Nucleus accumbens (tissue), 56 donors: ENCODE results near the gene AFG3L2.

ENCODE experiments used
- DNase-seq, 56 donors: peaks; one replicate each; lab custom pipeline; 2025; lab: John Stamatoyannopoulos, UW

The AFG3L2 gene

GRCh38 chr18:12327510-12328178, 49.4 kb downstream of the AFG3L2 start:
- DNase-seq, result peak in 32 of 56 donors; percentile 2 to 60 (median 16)

GRCh38 chr18:12326711-12327460, 50.1 kb downstream of the AFG3L2 start:
- no peak for DNase-seq

- DNase-seq, result no peak
Measured at GRCh38 chr18:12325726-12326245, 51.2 kb downstream of the AFG3L2 start.

GRCh38 chr18:12324991-12325725, 51.9 kb downstream of the AFG3L2 start:
- DNase-seq, result no peak

GRCh38 chr18:12321333-12321732, 55.7 kb downstream of the AFG3L2 start:
- no peak for DNase-seq

- DNase-seq, result no peak
Measured at GRCh38 chr18:12318857-12319256, 58.2 kb downstream of the AFG3L2 start.

GRCh38 chr18:12318334-12318697, 58.7 kb downstream of the AFG3L2 start:
- DNase-seq, result no peak

- no peak for DNase-seq
Measured at GRCh38 chr18:12317664-12318333, 59.2 kb downstream of the AFG3L2 start.

GRCh38 chr18:12315911-12316310, 61.1 kb downstream of the AFG3L2 start:
- DNase-seq, result no peak

- DNase-seq, result no peak
Measured at GRCh38 chr18:12315490-12315889, 61.5 kb downstream of the AFG3L2 start.

GRCh38 chr18:12314591-12315305, 62.3 kb downstream of the AFG3L2 start:
- no peak for DNase-seq

- DNase-seq, result no peak
Measured at GRCh38 chr18:12313530-12314245, 63.3 kb downstream of the AFG3L2 start.

GRCh38 chr18:12312976-12313375, 64.1 kb downstream of the AFG3L2 start:
- no peak for DNase-seq

GRCh38 chr18:12310762-12311161, 66.3 kb downstream of the AFG3L2 start:
- DNase-seq, result no peak

- DNase-seq, result no peak
Measured at GRCh38 chr18:12309683-12310198, 67.3 kb downstream of the AFG3L2 start.

GRCh38 chr18:12308386-12309100, 68.5 kb downstream of the AFG3L2 start:
- DNase-seq, result peak in 5 of 56 donors; percentile 8 to 50 (median 32)

GRCh38 chr18:12307701-12308385, 69.2 kb downstream of the AFG3L2 start, which contains the start of gene TUBB6:
TUBB6 (plus strand) TSS chr18:12308241; CDS start chr18:12308293, 52 bp downstream.
- DNase-seq, result peak in 1 of 56 donors; percentile 36
